Activated T-helper 1 cell treated with anti-CD3 and anti-CD28 coated beads, Interleukin-2, amount 50 U/mL, for 16 hours (primary cell): ENCODE measurements around the gene KLHDC8B.
"Not testable (repeated sequence)": the region's sequence is repeated elsewhere in the genome, so short reads cannot be mapped to it uniquely, and the experiment has no call there.

ENCODE experiments used
- DNase-seq, 2 donors: peaks; one replicate each; pipeline ENCODE4 v3.0.0-alpha.2; 2020; ENCODE audit warnings: low read depth in 1 of 2, low spot score in 1 of 2

Gene KLHDC8B

DNA sequence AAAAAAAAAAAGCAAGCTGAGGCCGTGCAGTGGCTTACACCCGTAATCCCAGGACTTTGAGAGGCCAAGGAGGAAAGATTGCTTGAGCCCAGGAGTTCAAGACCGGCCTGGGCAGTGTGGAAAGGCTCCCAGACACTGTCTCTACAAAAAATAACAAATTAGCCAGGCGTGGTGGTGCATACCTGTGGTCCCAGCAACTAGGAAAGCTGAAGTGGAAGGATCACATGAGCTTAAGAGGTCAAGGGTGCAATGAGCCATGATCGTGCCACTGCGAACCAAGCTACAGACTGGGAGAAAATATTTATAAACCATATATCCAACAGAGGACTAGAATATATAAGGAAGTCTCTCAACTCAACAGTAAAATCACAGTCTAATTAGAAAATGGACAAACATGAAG is 10.0 kb downstream of the KLHDC8B start:
- no peak for DNase-seq

DNA sequence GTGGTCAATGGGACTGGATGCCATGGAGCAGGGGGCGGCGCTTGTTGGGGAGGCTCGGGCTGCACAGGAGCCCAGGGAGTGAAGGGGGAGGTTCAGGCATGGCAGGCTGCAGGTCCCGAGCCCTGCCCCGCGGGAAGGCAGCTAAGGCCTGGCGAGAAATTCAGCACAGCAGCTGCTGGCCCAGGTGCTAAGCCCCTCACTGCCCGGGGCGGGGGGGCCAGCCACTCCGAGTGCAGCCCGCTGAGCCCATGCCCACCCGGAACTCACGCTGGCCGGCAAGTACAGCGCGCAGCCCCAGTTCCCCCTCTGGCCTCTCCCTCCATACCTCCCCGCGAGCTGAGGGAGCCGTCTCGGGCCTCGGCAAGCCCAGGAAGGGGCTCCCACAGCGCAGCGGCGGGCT is 11.3 kb downstream of the KLHDC8B start:
- DNase-seq, result no peak

DNA sequence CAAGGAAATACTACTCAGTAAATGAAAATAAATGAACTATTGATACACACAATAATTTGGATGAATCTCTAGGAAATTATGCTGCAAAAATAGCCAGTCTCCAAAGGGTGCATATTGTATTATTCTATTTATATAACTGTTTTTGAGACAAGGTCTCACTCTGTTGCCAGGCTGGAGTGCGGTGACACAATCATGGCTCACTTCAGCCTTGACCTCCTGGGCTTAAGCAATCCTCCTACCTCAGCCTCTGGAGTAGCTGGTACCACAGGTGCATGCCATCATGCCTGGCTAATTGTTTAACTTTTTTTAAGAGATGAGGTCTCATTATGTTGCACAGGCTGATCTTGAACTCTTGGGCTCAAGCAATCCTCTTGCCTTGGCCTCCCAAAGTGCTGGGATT is 12.5 kb downstream of the KLHDC8B start:
- DNase-seq, result no peak

DNA sequence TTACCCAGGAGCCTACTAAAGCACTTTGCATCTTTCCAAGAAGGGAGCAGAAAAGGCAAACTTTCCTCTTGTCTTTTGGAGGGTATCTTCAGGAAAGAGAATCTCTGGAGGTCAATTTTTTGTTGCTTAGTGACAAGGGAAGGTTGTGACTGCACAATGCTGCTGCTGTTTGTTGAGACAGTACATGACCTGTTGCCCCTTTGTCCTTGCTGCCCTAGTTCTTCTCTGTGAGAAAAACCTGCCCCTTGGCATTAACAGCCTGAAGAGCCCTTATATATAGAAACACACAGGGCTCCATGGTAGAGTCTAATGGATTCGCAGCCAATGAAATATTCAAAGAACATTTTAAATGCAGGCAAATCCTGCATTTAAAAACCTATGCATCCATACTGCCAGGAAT is 20.3 kb downstream of the KLHDC8B start:
- DNase-seq, result no peak

DNA sequence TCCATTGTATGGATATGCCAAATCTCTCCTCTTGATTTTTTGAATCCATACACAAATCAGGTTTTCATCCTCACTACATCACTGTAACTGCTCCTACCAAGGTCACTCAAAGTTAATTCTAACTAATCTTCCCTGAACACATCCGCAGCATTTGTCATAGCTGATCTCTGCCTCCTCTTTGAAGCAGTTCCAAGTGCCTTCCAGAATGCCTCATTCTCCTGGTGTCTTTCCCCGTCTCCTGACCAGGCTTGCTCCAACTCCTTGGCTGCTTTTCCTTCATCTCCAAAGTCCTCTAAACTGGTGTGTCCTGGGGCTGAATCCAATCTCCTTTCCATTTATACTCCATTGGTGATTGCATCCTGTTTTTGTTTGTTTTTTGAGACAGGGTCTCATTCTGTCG is 26.8 kb downstream of the KLHDC8B start:
- no peak for DNase-seq

DNA sequence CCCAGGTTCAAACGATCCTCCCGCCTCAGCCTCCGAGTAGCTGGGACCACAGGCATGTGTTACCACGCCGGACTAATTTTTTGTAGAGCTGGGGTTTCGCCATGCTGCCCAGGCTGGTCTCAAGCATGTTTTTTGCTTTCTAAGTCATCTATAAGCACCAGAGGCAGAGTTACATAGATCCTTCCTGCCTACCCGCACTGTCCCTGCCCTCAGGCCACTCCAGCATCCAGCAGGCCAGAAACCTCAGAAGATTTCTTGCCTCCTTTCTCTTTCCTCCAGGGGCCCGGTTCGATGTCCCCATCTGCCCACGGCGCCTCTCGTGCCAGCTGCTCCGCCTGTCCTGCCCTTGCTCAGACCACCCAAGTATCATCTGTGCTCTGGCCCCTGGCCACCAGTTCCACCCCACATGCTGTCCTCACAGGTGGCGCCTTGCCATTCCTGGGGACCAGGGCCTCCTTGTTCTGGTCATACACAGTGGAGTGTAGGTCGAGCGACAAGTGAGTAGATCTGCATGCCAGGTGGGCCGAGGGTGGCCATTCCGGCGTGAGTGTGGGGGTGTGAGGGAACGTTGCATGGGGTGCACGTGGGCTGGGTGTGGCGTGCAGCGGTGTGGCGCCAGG is 27.3 kb downstream of the KLHDC8B start:
- no peak for DNase-seq

DNA sequence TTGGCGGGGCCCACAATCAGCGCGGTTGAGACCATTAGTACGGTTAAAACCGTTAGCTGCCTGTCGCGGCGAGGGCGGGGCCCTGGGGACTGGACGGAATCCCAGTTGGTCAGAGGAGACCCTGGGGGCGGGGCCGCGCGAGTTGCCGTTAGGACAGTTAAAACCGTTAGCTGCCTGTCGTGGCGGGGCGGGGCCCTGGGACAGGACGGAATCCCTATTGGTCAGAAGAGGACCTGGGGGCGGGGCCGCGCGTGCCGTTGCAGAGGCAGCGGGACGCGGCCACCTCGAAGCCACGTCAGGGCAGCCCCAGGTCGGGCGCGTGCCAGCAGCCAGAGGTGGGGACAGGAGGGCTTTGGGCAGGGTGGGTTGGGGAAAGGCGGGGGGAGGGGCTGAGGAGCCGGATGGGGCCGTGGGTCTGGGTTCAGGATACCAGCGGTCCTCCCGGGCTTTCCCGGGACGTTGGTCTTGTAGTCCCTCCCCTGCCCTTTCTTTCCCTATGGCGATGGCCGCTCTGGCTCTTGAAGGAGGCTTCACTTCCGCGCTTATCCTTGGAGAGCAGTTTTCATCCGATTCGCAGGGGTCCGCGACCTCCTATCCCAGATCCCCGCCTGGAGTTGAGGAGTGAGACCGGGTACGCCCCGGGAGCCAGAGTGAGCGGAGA is 28.0 kb downstream of the KLHDC8B start:
- DNase-seq, result no peak

DNA sequence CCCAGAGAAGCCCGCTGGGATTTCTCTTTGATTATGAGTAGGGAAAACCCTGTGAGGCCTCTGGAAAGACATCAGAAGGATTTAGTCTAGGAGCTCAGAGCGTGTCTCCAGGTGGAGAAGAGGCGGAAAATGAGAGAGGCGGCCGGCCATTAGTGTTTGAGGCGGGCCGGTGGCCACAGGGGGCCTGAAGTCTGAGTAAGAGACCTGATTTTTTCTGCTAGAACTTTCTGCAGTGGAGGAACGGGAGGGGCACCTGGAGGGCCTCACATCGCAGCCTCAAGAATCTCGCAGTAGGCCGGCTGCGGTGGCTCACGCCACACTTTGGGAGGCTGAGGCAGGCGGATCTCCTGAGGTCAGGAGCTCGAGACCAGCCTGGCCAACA is 28.5 kb downstream of the KLHDC8B start:
- DNase-seq, result no peak

DNA sequence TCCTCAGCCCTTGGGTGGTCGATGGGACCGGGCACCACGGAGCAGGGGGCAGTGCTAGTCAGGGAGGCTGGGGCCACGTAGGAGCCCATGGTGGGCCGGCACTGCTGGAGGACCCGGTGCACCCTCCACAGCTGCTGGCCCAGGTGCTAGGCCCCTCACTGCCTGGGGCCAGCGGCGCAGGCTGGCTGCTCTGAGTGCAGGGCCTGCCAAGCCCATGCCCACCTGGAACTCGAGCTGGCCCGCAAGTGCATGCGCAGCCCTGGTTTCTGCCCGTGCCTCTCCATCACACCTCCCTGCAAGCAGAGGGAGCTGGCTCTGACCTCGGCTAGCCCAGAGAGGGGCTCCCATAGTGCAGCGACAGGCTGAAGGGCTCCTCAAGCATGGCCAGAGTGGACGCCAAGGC is 42.1 kb downstream of the KLHDC8B start:
- no peak for DNase-seq

DNA sequence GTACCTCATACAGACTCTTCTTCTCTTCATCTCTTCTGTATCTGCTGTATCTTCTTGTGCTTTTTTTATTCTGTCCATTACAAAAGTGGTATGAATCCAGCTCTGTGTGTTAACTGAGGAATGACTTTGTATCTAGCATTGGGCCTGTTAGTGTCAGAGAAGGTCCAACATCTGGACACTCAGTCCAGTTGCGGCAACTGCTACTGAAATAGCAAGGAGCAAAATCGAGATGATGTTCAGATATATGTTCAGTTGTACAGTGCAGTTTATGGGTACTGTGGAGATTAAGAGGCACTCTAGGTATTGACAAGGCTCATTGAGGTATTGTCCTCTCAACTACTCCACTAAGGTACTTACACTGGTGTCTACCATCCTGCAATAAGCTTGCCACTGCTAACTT is 42.6 kb downstream of the KLHDC8B start:
- no peak for DNase-seq

DNA sequence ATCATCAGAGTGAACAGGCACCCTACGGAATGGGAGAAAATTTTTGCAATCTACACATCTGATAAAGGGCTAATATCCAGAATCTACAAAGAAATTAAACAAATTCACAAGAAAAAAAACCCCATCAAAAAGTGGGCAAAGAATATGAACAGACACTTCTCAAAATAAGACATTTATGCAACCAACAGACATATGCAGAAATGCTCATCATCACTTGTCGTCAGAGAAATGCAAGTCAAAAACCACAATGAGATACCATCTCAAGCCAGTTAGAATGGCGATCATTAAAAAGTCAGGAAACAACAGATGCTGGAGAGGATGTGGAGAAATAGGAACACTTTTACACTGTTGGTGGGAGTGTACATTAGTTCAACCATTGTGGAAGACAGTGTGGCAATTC is 45.3 kb downstream of the KLHDC8B start:
- DNase-seq, result not testable (repeated sequence)

DNA sequence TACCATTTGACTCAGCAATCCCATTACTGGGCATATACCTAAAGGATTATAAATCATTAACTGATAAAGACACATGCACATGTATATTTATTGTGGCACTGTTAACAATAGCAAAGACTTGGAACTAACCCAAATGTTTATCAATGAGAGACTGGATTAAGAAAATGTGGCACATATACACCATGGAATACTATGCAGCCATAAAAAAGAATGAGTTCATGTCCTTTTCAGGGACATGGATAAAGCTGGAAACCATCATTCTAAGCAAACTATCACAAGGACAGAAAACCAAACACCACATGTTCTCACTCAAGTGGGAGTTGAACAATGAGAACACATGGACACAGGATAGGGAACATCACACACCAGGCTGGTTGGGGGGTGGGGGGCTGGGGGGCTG is 45.7 kb downstream of the KLHDC8B start:
- DNase-seq, result not testable (repeated sequence)

DNA sequence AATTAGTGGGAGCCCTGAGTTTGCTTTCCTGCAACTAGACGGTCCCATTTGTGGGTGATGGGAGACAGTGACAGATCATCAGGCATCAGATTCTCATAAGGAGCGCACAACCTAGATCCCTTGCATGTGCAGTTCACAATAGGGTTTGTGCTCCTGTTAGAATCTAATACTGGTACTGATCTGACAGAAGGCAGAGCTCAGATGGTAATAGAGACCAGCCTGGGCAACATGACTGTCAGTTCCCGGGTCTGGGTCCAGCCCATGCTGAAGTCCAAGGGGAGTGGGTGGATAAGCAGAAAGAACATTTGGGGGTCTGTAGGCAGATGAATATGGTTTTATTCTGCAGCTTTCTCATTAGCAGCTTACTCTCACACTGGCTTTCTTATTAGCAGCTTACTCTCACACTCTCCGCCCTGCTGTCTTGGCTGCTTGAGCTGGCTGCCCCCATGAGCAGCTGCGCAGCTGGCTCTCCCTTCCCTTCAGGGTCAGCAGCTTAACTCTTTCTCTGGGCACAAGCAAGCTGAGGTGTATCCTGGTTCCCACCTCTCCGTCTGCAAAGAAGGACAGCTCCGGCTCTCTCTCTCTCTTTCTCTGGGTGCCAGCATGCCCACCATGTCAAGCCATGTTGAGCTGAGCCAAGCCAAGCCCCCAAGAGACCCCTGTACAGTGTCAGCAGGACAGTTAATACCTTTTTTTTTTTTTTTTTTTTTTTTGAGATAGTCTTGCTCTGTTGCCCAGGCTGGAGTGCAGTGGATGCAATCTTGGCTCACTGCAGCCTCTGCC is 46.5 kb downstream of the KLHDC8B start:
- no peak for DNase-seq

DNA sequence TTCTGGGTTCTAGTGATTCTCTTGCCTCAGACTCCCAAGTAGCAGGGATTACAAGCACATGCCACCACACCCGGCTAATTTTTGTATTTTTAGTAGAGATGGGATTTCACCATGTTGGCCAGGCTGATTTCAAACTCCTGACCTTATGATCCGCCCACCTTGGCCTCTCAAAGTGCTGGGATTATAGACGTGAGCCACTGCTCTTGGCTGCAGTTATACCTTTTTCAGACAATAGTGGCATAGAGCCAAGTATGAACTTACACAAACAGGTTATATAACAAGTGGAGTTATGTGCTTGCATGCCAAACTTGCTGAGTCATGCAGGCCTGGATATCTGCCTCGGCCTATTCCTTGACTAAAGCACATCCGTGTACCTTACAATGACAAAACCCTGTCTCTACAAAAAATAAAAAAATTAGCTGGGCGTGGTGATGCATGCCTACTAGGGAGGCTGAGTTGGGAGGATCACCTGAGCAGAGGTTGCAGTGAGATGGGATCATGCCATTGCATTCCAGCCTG is 47.1 kb downstream of the KLHDC8B start:
- DNase-seq, result not testable (repeated sequence)

DNA sequence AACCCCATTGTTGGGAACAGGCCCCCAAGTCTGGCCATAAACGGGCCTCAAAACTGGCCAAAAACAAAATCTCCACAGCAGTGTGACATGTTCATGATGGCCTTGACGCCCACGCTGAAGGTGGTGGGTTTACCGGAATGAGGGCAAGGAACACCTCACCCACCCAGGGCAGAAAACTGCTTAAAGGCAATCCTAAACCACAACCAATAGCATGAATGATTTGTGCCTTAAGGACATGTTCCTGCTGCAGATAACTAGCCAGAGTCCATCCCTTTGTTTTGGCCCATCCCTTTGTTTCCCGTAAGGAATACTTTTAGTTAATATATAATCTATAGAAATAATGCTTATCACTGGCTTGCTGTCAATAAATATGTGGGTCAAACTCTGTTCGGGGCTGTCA is 47.7 kb downstream of the KLHDC8B start:
- no peak for DNase-seq

DNA sequence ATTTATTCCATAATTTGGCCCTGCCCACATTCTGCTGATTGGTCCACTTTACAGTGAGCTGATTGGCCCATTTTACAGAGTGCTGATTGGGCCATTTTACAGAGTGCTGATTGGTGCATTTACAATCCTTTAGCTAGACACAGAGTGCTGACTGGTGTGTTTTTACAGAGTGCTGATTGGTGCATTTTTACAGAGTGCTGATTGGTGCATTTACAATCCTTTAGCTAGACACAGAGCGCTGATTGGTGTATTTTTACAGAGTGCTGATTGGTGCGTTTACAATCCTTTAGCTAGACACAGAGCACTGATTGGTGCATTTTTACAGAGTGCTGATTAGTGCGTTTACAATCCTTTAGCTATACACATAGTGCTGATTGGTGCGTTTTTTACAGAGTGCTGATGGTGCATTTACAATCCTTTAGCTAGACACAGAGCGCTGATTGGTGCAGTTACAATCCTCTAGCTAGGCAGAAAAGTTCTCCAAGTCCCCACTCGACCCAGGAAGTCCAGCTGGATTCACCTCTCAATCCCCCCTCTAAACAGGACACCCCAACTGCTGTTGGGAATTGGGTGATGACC is 49.7 kb downstream of the KLHDC8B start:
- DNase-seq, result not testable (repeated sequence)

DNA sequence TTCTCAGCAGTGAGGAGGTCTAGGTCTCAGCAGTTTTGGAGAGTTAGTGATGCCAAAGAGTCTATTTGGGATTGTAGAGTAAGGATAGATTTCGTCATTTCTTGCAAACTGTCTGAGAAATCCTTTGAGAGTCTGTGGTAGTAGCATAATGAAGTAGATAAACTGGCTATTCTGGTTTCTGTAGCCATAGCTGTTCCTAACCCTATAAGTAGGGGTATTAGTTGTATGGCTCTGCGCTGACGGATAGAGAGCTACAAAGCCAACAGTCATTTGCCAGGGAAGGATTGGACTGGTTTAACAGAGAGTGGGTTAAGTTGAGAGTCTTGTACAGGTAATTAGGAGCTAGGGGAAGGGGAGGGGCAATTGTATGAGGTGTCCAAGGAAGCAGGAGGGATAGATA is 50.6 kb downstream of the KLHDC8B start:
- DNase-seq, result no peak
